Thyroid gland (tissue), 4 donors: ENCODE measurements around the gene CIZ1. TPM values are rescaled to one million over a fixed set of nuclear protein-coding genes. Genes with fewer than 3 reads are reported as not detected.
A peak's percentile ranks its signal among the peaks of the same experiment; 100 is the strongest.

Source experiments
- DNase-seq, 2 donors: peaks; one replicate each; pipeline ENCODE4 v3.0.0-alpha.2; 2019
- H3K27ac ChIP-seq, 3 donors: fragments of 200-600 bp; sonication (generic); 1 replicate in 2 of 3; 2 replicates in 1 of 3; pipeline ENCODE4 v1.5.1; 2016 to 2019; ENCODE audit warnings: mild to moderate bottlenecking in 1 of 3, moderate library complexity in 1 of 3
- H3K27me3 ChIP-seq: fragments of 200-600 bp; sonication (generic); one replicate; pipeline ENCODE4 v1.5.1; 2019
- H3K36me3 ChIP-seq, 2 donors: fragments of 200-600 bp; sonication (generic); one replicate each; pipeline ENCODE4 v1.5.1; 2016 to 2019
- H3K4me1 ChIP-seq, 2 donors: fragments of 200-600 bp; sonication (generic); one replicate each; pipeline ENCODE4 v1.5.1; 2017 to 2019
- H3K4me3 ChIP-seq, 3 donors: fragments of 200-600 bp; sonication (generic); replicated peaks in 1 of 3; 1 replicate in 2 of 3; 2 replicates in 1 of 3; pipeline ENCODE4 v1.5.1; 2016; ENCODE audit warnings: mild to moderate bottlenecking in 1 of 3
- H3K9me3 ChIP-seq: fragments of 200-600 bp; sonication (generic); one replicate; pipeline ENCODE4 v1.5.1; 2017
- CTCF ChIP-seq, 6 experiments: fragments of 200-600 bp in 3 of 6; fragments of 450-650 bp in 3 of 6; sonication (generic) in 3 of 6; IDR thresholded peaks; one replicate each; pipeline ENCODE4 v1.5.1; 2016 to 2019; ENCODE audit warnings: antibody characterized with exemption in 6 of 6, mild to moderate bottlenecking in 2 of 6, inconsistent platforms in 1 of 6, moderate library complexity in 1 of 6
- POLR2A ChIP-seq, 2 donors: fragments of 450-650 bp; IDR thresholded peaks; one replicate each; pipeline ENCODE4 v1.6.1; 2017; ENCODE audit warnings: antibody characterized with exemption in 2 of 2, mild to moderate bottlenecking in 2 of 2, moderate library complexity in 1 of 2
- WGBS, 2 donors: methylation state at CpG; one replicate each; pipeline ENCODE4 v1.1.5; 2017; 5-methylcytosine and 5-hydroxymethylcytosine counted together
- intact Hi-C: fragments of 100-400 bp; cut with DNase I; formaldehyde crosslinking; loops from one replicate; pipeline ENCODE4 v1.15.1; 2023
- total RNA-seq, 4 donors: library from RNA; depleted of rRNA; stranded (reverse); fragments of >200 nt; gene quantifications; one replicate each; pipeline ENCODE4 v1.2.3, GENCODE V29; 2016

CIZ1 gene
- total RNA-seq, 4 donors from 2014 or later = 47.8 to 58.5 (median 52.7) TPM

- WGBS, 2 donors = 83% methylated on average over 14 of the region's 14 CpGs
- H3K9me3 ChIP-seq = no peaks in the 10 kb centered on the region
- peaks cover 7 to 8% of the 10 kb centered on the region in 2 donors for H3K4me1 ChIP-seq
- H3K36me3 ChIP-seq = peaks cover 34 to 40% of the 10 kb centered on the region in 2 donors
- no peaks in the 10 kb centered on the region for H3K27me3 ChIP-seq
- H3K4me3 ChIP-seq = no peak overlapping the region
- no peak for DNase-seq
- no peak overlapping the region for H3K27ac ChIP-seq
- TF ChIP-seq POLR2A (IDR thresholded peaks at IDR 0.05) (no peak), CTCF (IDR thresholded peaks at IDR 0.05) (no peak)
- intact Hi-C loops = no loop called here
Observed at GRCh38 chr9:128164307-128164885, 27.0 kb downstream of the CIZ1 start.

GRCh38 chr9:128163523-128164306 lies 27.7 kb downstream of the CIZ1 start:
- no peak for DNase-seq
- TF ChIP-seq CTCF (IDR thresholded peaks at IDR 0.05) (no peak), POLR2A (IDR thresholded peaks at IDR 0.05) (no peak)
- H3K27ac ChIP-seq = no peak overlapping the region
- H3K9me3 ChIP-seq = no peaks in the 10 kb centered on the region
- intact Hi-C loops = no loop called here
- H3K27me3 ChIP-seq = no peaks in the 10 kb centered on the region
- 95 to 97% methylated on average over 8 to 10 of the region's 10 CpGs for WGBS, 2 donors
- peaks cover 7 to 8% of the 10 kb centered on the region in 2 donors for H3K4me1 ChIP-seq
- no peak overlapping the region for H3K4me3 ChIP-seq
- peaks cover 27 to 34% of the 10 kb centered on the region in 2 donors for H3K36me3 ChIP-seq

- TF ChIP-seq CTCF (IDR thresholded peaks at IDR 0.05) (no peak), POLR2A (IDR thresholded peaks at IDR 0.05) (no peak)
- no peak overlapping the region for H3K4me3 ChIP-seq
- H3K27ac ChIP-seq = no peak overlapping the region
- WGBS, 2 donors = 92 to 94% methylated on average over 6 of the region's 6 CpGs
- no peaks in the 10 kb centered on the region for H3K9me3 ChIP-seq
- H3K27me3 ChIP-seq = no peaks in the 10 kb centered on the region
- no peak for DNase-seq
- H3K36me3 ChIP-seq = peaks cover 22 to 30% of the 10 kb centered on the region in 2 donors
- intact Hi-C loops = no loop called here
- H3K4me1 ChIP-seq = peaks cover 7 to 8% of the 10 kb centered on the region in 2 donors
Observed at GRCh38 chr9:128163027-128163515, 28.3 kb downstream of the CIZ1 start.

- H3K36me3 ChIP-seq = peaks cover 16 to 23% of the 10 kb centered on the region in 2 donors
- TF ChIP-seq POLR2A (IDR thresholded peaks at IDR 0.05) = no peak
- TF ChIP-seq CTCF (IDR thresholded peaks at IDR 0.05) = no peak
- H3K9me3 ChIP-seq = no peaks in the 10 kb centered on the region
- no peak overlapping the region for H3K27ac ChIP-seq
- peaks cover 7 to 8% of the 10 kb centered on the region in 2 donors for H3K4me1 ChIP-seq
- no peak overlapping the region for H3K4me3 ChIP-seq
- H3K27me3 ChIP-seq = no peaks in the 10 kb centered on the region
- peak in 1 of 2 donors; percentile 26 for DNase-seq
- intact Hi-C loops = no loop called here
- WGBS, 2 donors = 81 to 94% methylated on average over 7 to 10 of the region's 10 CpGs
Observed at GRCh38 chr9:128162215-128163026, 29.0 kb downstream of the CIZ1 start.
